IMR-90 (cell line): ENCODE measurements around the gene PRDM2. TPM values are rescaled to one million over a fixed set of nuclear protein-coding genes. Genes with fewer than 3 reads are reported as not detected.

Experiments
- ATAC-seq: fragments of 200-7000 bp; cut with Tn5 transposase; 2 replicates; pipeline ENCODE4 v1.9.1; 2020; ENCODE audit warnings: low read depth, mild to moderate bottlenecking, moderate library complexity
- BruUV-seq: library from RNA; stranded (reverse); fragments of 400-500 nt; replicated peaks from 2 replicates; lab custom pipeline; 2021; lab: Mats Ljungman, UMichigan
- CTCF ChIA-PET: fragments of 300-600 bp; formaldehyde crosslinking; extraction: SDS; loops from one replicate; lab custom pipeline; 2021; ENCODE audit warnings: antibody characterized with exemption; lab: Yijun Ruan, JAX
- POLR2A ChIA-PET: fragments of 300-600 bp; sonication (Branson Sonifier 250); formaldehyde crosslinking; loops from one replicate; lab custom pipeline; 2022; ENCODE audit warnings: antibody characterized with exemption; ENCODE audit not compliant: unreplicated experiment; lab: Charles Lee
- DNase-seq: peaks from one replicate; pipeline ENCODE4 v3.0.0; 2013
- H2AFZ ChIP-seq: replicated peaks from 2 replicates; pipeline ENCODE3; 2013; ENCODE audit warnings: low read length, mild to moderate bottlenecking; ENCODE audit not compliant: poor library complexity
- H2AK5ac ChIP-seq: 2 replicates; pipeline ENCODE4 v1.6.1; 2013; ENCODE audit warnings: low read depth, low read length, inconsistent platforms
- H2AK9ac ChIP-seq: replicated peaks from 2 replicates; pipeline ENCODE3; 2013; ENCODE audit warnings: mild to moderate bottlenecking, low read depth, low read length, moderate library complexity; ENCODE audit not compliant: poor library complexity
- H2BK120ac ChIP-seq: 2 replicates; pipeline ENCODE4 v1.6.1; 2013; ENCODE audit warnings: low read depth, low read length, inconsistent platforms
- H2BK15ac ChIP-seq: 3 replicates; pipeline ENCODE4 v1.6.1; 2013; ENCODE audit warnings: low read depth, low read length, inconsistent platforms
- H2BK20ac ChIP-seq: 2 replicates; pipeline ENCODE4 v1.6.1; 2013; ENCODE audit warnings: low read depth, mild to moderate bottlenecking, inconsistent platforms, low read length, moderate library complexity
- H2BK5ac ChIP-seq: 2 replicates; pipeline ENCODE4 v1.6.1; 2013; ENCODE audit warnings: mild to moderate bottlenecking, low read depth, low read length, inconsistent platforms; ENCODE audit not compliant: poor library complexity, severe bottlenecking
- H3K14ac ChIP-seq: replicated peaks from 2 replicates; pipeline ENCODE4 v1.6.1; 2013; ENCODE audit warnings: low read depth, low read length, inconsistent platforms
- H3K18ac ChIP-seq: 2 replicates; pipeline ENCODE4 v1.6.1; 2013; ENCODE audit warnings: low read depth, low read length, control low read depth
- H3K23ac ChIP-seq: 2 replicates; pipeline ENCODE4 v1.6.1; 2013; ENCODE audit warnings: low read depth, low read length, inconsistent platforms
- H3K27ac ChIP-seq: 2 replicates; pipeline ENCODE4 v1.5.1; 2013; ENCODE audit warnings: mild to moderate bottlenecking, control low read depth, low read length; ENCODE audit not compliant: insufficient read depth
- H3K27me3 ChIP-seq: 2 replicates; pipeline ENCODE4 v1.6.1; 2013; ENCODE audit warnings: low read length; ENCODE audit not compliant: control insufficient read depth, insufficient read depth
- H3K36me3 ChIP-seq: 2 replicates; pipeline ENCODE4 v1.6.1; 2013; ENCODE audit warnings: low read length, mixed read lengths; ENCODE audit not compliant: control insufficient read depth, insufficient read depth
- H3K4ac ChIP-seq: 2 replicates; pipeline ENCODE4 v1.6.1; 2013; ENCODE audit warnings: low read depth, low read length, inconsistent platforms
- H3K4me1 ChIP-seq: 2 replicates; pipeline ENCODE4 v1.6.1; 2013; ENCODE audit warnings: low read length, mixed read lengths; ENCODE audit not compliant: control insufficient read depth, insufficient read depth
- H3K4me2 ChIP-seq: 2 replicates; pipeline ENCODE4 v1.6.1; 2013; ENCODE audit warnings: low read depth, mild to moderate bottlenecking, control low read depth, low read length, moderate library complexity
- H3K4me3 ChIP-seq: 2 replicates; pipeline ENCODE4 v1.5.1; 2013; ENCODE audit warnings: low read depth, mild to moderate bottlenecking, control low read depth, low read length, moderate library complexity; ENCODE audit not compliant: insufficient read depth
- H3K56ac ChIP-seq: 2 replicates; pipeline ENCODE4 v1.6.1; 2013; ENCODE audit warnings: low read length, inconsistent platforms; ENCODE audit not compliant: insufficient read depth; ENCODE audit errors: extremely low read depth
- H3K79me1 ChIP-seq, 2 experiments: 2 replicates each; pipeline ENCODE4 v1.6.1; 2013; ENCODE audit warnings: low read length in 2 of 2, inconsistent platforms in 1 of 2, low read depth in 1 of 2
- H3K9ac ChIP-seq: 2 replicates; pipeline ENCODE4 v1.6.1; 2013; ENCODE audit warnings: low read depth, low read length, control low read depth
- H3K9me1 ChIP-seq: 2 replicates; pipeline ENCODE4 v1.6.1; 2013; ENCODE audit warnings: low read length, inconsistent platforms; ENCODE audit not compliant: insufficient read depth
- H3K9me3 ChIP-seq: 2 replicates; pipeline ENCODE4 v1.6.1; 2013; ENCODE audit warnings: low read length; ENCODE audit not compliant: control insufficient read depth, insufficient read depth
- H4K20me1 ChIP-seq: 2 replicates; pipeline ENCODE4 v1.6.1; 2013; ENCODE audit warnings: low read length, inconsistent platforms; ENCODE audit not compliant: insufficient read depth
- H4K5ac ChIP-seq: 2 replicates; pipeline ENCODE4 v1.6.1; 2013; ENCODE audit warnings: mild to moderate bottlenecking, low read depth, low read length, control low read depth
- H4K8ac ChIP-seq, 2 experiments: 2 replicates each; pipeline ENCODE4 v1.6.1; 2013; ENCODE audit warnings: low read depth in 2 of 2, low read length in 2 of 2, control low read depth in 1 of 2, inconsistent platforms in 1 of 2
- H4K91ac ChIP-seq: 2 replicates; pipeline ENCODE4 v1.6.1; 2013; ENCODE audit warnings: low read depth, low read length, inconsistent platforms; ENCODE audit not compliant: insufficient read depth
- CEBPB ChIP-seq: IDR thresholded peaks from 2 replicates; pipeline ENCODE4 v1.6.1; 2012; ENCODE audit warnings: low read depth, low read length, improper control_type of control experiment
- CTCF ChIP-seq: conservative IDR thresholded peaks from 2 replicates; pipeline ENCODE4 v1.5.1; 2012; ENCODE audit warnings: mild to moderate bottlenecking, low read depth, low read length, improper control_type of control experiment
- ELK1 ChIP-seq: fragments of 150-350 bp; IDR thresholded peaks from 2 replicates; pipeline ENCODE4 v1.6.1; 2016; ENCODE audit warnings: low read depth, mild to moderate bottlenecking, low read length, moderate library complexity, borderline replicate concordance
- MAFK ChIP-seq: IDR thresholded peaks from 2 replicates; pipeline ENCODE4 v1.6.1; 2012; ENCODE audit warnings: low read depth, low read length, improper control_type of control experiment
- MAZ ChIP-seq: IDR thresholded peaks from 2 replicates; pipeline ENCODE4 v1.6.1; 2012; ENCODE audit warnings: low read depth, mild to moderate bottlenecking, low read length, improper control_type of control experiment, moderate library complexity, borderline replicate concordance
- MXI1 ChIP-seq: IDR thresholded peaks from 2 replicates; pipeline ENCODE4 v1.6.1; 2012; ENCODE audit warnings: low read depth, mild to moderate bottlenecking, low read length, moderate library complexity, borderline replicate concordance
- NFE2L2 ChIP-seq: fragments of 150-350 bp; IDR thresholded peaks from 2 replicates; pipeline ENCODE4 v1.6.1; 2016; ENCODE audit warnings: low read depth, mild to moderate bottlenecking, low read length
- POLR2A ChIP-seq: IDR thresholded peaks from 2 replicates; pipeline ENCODE4 v1.6.1; 2012; ENCODE audit warnings: mild to moderate bottlenecking, low read depth, low read length
- RAD21 ChIP-seq: IDR thresholded peaks from 2 replicates; pipeline ENCODE4 v1.6.1; 2012; ENCODE audit warnings: low read length, improper control_type of control experiment
- RCOR1 ChIP-seq: IDR thresholded peaks from 2 replicates; pipeline ENCODE4 v1.6.1; 2012; ENCODE audit warnings: mild to moderate bottlenecking, low read length, improper control_type of control experiment; ENCODE audit not compliant: insufficient replicate concordance
- RFX5 ChIP-seq: IDR thresholded peaks from 2 replicates; pipeline ENCODE4 v1.8.0; 2012; ENCODE audit warnings: low read depth, mild to moderate bottlenecking, low read length, moderate library complexity
- SMC3 ChIP-seq: fragments of 150-350 bp; IDR thresholded peaks from 2 replicates; pipeline ENCODE4 v1.6.1; 2016; ENCODE audit warnings: low read depth, mild to moderate bottlenecking, antibody characterized with exemption, low read length, moderate library complexity
- USF2 ChIP-seq: fragments of 150-350 bp; IDR thresholded peaks from 2 replicates; pipeline ENCODE4 v1.6.1; 2017; ENCODE audit warnings: mild to moderate bottlenecking, antibody characterized with exemption, low read length, low read depth
- WGBS, 2 experiments: methylation state at CpG; one replicate each; pipeline versions ENCODE4 v1.1.5 to v1.1.7; 2013; ENCODE audit warnings: missing lambda C conversion rate in 2 of 2; ENCODE audit not compliant: insufficient read length in 1 of 2; ENCODE audit errors: extremely low coverage in 2 of 2; 5-methylcytosine and 5-hydroxymethylcytosine counted together
- dilution Hi-C: fragments of 300-500 bp; cut with HindIII; formaldehyde crosslinking; loops from one replicate; pipeline ENCODE4 v1.14.3; 2018; ENCODE audit warnings: low sequenced_read_pairs; ENCODE audit not compliant: unreplicated experiment
- in situ Hi-C: fragments of 300-500 bp; cut with MboI; formaldehyde crosslinking; loops from 3 replicates; pipeline ENCODE4 v1.14.3; 2019; ENCODE audit warnings: low sequenced_read_pairs, inconsistent platforms, mixed read lengths
- intact Hi-C: fragments of 100-400 bp; cut with micrococcal nuclease; formaldehyde crosslinking; loops from 2 replicates; pipeline ENCODE4 v1.10.0; 2022
- polyA plus RNA-seq, 3 experiments: library from polyadenylated mRNA; depleted of rRNA; stranded (reverse); fragments of >200 nt; gene quantifications; 2 replicates each; pipeline ENCODE4 v1.2.3, GENCODE V29; 2012; ENCODE audit warnings: low replicate concordance in 1 of 3
- total RNA-seq: library from RNA; depleted of rRNA; stranded (reverse); fragments of >200 nt; gene quantifications from 2 replicates; pipeline ENCODE4 v1.2.3, GENCODE V29; 2012

PRDM2 gene
- total and polyA plus RNA-seq, 2 of the 4 experiments (the other 2 are of a cell fraction) = 3.4 to 8.9 TPM

GRCh38 chr1:13778431-13778830, 78.4 kb downstream of the PRDM2 start:
- H3K9ac ChIP-seq = no peak overlapping the region
- DNase-seq (no peak), ATAC-seq (no peak)
- H3K79me1 ChIP-seq = peaks cover 41 to 88% of the 10 kb centered on the region in 2 experiments
- H2BK5ac ChIP-seq = no peak overlapping the region
- H3K27me3 ChIP-seq = no peaks in the 10 kb centered on the region
- no CpG with 5 or more reads among the region's 7 CpGs for WGBS, 2 experiments
- peaks cover 35% of the 10 kb centered on the region for H4K20me1 ChIP-seq
- no peak overlapping the region for H3K56ac ChIP-seq
- no peak overlapping the region for H3K27ac ChIP-seq
- BruUV-seq = no TSS peak
- H3K9me1 ChIP-seq = peaks cover 22% of the 10 kb centered on the region
- no peak overlapping the region for H2BK15ac ChIP-seq
- no peak overlapping the region for H4K5ac ChIP-seq
- dilution Hi-C loops (no loop called here), in situ Hi-C loops (no loop called here), intact Hi-C loops (no loop called here)
- H2BK120ac ChIP-seq = no peak overlapping the region
- H3K4ac ChIP-seq = no peak overlapping the region
- TF ChIP-seq NFE2L2 (no peak), RAD21 (no peak), POLR2A (no peak), CEBPB (no peak), RFX5 (no peak), USF2 (no peak), MAZ (no peak), CTCF (no peak), SMC3 (no peak), RCOR1 (no peak), ELK1 (no peak), MAFK (no peak), MXI1 (no peak)
- no peak overlapping the region for H2AK5ac ChIP-seq
- H3K9me3 ChIP-seq = no peaks in the 10 kb centered on the region
- H4K91ac ChIP-seq = no peak overlapping the region
- no peak overlapping the region for H4K8ac ChIP-seq
- no peak overlapping the region for H2AK9ac ChIP-seq
- H3K14ac ChIP-seq = no peak overlapping the region
- POLR2A ChIA-PET = no interaction called here
- no peak overlapping the region for H2AFZ ChIP-seq
- H3K4me3 ChIP-seq = no peak overlapping the region
- H3K36me3 ChIP-seq = peaks cover 47% of the 10 kb centered on the region
- no peak overlapping the region for H3K4me2 ChIP-seq
- no peak overlapping the region for H2BK20ac ChIP-seq
- H3K18ac ChIP-seq = no peak overlapping the region
- CTCF ChIA-PET = no interaction called here
- H3K4me1 ChIP-seq = peaks cover 26% of the 10 kb centered on the region
- H3K23ac ChIP-seq = no peak overlapping the region
